ENCODE results near the gene MIB1.

Gene MIB1

DNA sequence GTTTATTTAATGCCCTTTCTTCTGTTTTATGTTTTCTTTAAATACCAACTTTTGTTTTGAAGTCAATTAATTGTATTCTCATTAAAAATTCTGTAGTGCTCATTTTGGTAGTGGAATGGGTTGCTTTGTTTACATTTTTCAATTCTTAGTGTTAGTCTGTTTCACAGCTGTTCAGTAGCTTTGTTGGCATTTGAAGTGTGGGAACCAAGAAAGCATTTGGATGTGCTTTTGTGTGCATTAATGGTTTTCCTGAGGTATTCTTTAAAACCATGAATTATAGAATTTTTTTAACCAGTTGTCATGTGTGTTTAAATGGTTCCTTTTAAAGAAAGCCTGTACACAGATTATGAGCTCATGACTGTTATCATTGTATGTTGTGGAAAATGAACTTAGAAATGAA is 19.7 kb downstream of the MIB1 start:
- no peak for DNase-seq (ENCODE audit: low read depth)

DNA sequence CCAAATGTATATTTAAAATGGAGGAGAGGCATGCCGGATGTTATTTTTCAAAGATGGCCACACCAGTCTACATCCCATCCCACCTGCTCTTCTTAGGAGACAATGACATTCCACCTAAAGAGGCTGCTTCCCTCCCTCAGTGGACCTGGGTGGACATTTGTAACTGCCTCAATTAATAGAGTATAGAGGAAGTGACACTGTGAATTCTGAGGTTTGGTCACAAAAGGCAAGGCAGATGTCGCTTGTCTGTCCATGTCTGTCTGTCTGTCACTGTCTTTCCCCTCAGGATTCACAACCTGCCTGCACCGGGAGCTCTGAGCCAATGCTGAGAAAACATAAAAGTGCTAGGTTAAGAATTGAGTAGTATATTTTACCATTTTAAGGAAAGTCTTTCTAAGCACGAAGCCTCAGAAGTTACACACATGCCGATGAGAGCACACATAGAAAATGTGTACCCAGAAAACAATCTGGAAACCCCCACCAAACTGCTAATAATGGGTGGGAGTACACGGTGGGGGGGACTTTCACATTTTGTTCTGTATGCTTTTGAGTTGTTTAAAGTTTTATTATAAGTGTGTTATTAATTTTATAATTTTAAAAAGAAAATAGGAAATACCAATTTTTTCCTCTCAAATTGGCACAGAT is 21.0 kb downstream of the MIB1 start:
- DNase-seq (ENCODE audit: low read depth) = no peak
- H3K4me3 ChIP-seq (ENCODE audit: low read length) = no peak overlapping the region
- TF ChIP-seq, protein P1, sequence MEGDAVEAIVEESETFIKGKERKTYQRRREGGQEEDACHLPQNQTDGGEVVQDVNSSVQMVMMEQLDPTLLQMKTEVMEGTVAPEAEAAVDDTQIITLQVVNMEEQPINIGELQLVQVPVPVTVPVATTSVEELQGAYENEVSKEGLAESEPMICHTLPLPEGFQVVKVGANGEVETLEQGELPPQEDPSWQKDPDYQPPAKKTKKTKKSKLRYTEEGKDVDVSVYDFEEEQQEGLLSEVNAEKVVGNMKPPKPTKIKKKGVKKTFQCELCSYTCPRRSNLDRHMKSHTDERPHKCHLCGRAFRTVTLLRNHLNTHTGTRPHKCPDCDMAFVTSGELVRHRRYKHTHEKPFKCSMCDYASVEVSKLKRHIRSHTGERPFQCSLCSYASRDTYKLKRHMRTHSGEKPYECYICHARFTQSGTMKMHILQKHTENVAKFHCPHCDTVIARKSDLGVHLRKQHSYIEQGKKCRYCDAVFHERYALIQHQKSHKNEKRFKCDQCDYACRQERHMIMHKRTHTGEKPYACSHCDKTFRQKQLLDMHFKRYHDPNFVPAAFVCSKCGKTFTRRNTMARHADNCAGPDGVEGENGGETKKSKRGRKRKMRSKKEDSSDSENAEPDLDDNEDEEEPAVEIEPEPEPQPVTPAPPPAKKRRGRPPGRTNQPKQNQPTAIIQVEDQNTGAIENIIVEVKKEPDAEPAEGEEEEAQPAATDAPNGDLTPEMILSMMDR (IDR thresholded peaks at IDR 0.05; ENCODE audit: insufficient read depth, low read depth, low read length, missing control alignments) = no peak

More for the DNA sequence above, 19.7 kb downstream of the MIB1 start:
- TF ChIP-seq, protein P1 (IDR thresholded peaks at IDR 0.05; ENCODE audit: insufficient read depth, low read depth, low read length, missing control alignments) = no peak
- no peak overlapping the region for H3K4me3 ChIP-seq (ENCODE audit: low read length)

DNA sequence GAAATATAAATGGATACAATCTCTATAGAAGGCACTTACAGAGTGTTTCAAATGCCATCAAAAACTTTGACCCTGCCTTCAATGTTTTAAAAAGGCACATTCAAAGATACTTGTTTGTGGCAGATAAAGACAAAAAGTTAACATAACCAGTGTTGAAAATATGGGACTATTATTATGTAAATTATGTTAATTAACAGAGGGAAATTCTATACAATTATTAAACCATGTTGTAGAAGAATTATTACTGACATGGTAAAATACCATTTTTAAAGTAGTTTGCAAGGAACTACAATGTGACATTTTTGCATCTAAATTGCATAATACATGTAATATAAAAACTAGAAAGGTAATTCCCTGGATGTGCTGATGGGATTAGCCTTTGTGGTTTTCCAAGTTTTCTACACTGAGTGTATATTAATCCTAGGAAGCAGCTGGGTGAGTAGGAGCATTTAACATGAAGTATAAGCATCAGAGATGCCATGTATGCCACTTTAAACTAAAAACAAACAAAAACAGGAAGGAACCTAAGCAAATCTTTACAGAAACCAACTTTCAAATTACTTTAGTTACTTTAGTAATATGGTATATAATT is 21.7 kb downstream of the MIB1 start:
- no peak for DNase-seq (ENCODE audit: low read depth)
- TF ChIP-seq, protein P1 (IDR thresholded peaks at IDR 0.05; ENCODE audit: insufficient read depth, low read depth, low read length, missing control alignments) = no peak
- H3K4me3 ChIP-seq (ENCODE audit: low read length) = no peak overlapping the region

DNA sequence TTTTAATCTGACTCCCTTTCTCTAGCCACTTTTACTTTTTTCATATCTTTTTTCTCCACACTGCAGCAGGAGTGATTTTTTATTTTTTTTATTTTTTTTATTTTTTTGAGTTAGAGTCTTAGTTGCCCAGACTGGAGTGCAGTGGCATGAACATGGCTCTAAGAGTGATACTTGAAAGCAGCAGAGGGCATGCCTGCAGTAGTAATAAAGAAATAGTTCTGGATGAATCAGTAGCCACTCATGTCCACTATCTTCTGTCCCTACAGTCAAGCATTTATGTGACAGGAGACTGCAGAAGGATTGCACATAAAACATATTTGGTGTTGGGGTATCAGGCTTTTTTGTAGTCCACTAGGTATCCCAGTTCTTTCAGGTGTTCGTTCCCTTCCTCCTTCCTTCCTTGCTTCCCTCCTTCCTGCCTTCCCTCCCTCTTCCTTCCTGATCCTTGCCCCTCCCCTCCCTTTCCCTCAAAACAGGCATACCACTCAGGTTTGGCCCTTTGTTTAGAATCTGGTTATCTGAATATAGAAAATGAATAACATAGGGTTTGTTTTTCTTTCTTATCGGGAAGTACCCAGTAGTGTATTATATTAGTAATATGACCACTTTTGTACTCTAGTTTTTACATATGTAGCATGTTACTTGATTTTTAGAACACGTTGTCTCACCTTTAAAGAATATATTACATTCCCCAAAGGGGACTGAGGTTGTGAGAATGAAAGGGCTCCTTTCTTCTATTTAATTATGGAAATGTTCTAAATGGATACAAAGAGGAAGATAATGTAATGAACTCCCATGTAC is 23.5 kb downstream of the MIB1 start:
- DNase-seq (ENCODE audit: low read depth) = no peak
- H3K4me3 ChIP-seq (ENCODE audit: low read length) = no peak overlapping the region
- TF ChIP-seq, protein P1 (IDR thresholded peaks at IDR 0.05; ENCODE audit: insufficient read depth, low read depth, low read length, missing control alignments) = no peak

DNA sequence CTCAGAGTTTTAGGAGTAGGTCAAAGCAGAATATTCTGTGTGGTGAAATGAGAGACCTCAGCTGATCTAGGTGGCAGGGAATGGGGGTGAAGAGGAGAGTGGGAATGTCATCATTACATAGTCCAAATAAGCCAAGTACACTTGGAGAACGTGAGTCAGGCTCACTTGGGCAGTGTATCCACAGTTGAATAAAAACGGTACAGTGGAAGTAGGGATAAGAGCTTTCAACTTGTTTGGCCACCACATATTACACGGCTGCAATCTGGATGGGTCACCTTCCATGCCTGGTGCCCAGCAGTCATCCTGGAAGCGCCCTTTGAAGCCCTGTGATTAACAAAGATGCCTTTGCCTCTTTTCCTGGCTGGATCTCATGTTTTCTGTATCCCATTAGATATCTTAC is 28.6 kb downstream of the MIB1 start:
- H3K4me3 ChIP-seq (ENCODE audit: low read length) = no peak overlapping the region
- DNase-seq (ENCODE audit: low read depth) = no peak
- TF ChIP-seq, protein P1 (IDR thresholded peaks at IDR 0.05; ENCODE audit: insufficient read depth, low read depth, low read length, missing control alignments) = no peak

DNA sequence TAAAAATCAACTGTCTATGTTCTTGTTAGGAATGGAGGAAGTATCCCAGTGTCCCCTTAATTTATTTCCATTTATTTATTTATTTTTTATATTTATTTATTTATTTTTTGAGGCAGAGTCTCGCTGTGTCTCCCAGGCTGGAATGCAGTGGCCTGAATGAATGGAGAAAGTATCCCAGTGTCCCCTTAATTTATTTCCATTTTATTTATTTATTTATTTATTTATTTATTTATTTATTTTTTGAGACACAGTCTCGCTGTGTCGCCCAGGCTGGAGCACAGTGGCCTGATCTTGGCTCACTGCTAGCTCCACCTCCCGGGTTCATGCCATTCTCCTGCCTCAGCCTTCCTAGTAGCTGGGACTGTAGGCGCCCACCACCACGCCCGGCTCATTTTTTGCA is 34.1 kb downstream of the MIB1 start:
- H3K4me3 ChIP-seq (ENCODE audit: low read length) = no peak overlapping the region
- TF ChIP-seq, protein P1 (IDR thresholded peaks at IDR 0.05; ENCODE audit: insufficient read depth, low read depth, low read length, missing control alignments) = no peak
- no peak for DNase-seq (ENCODE audit: low read depth)
